DND-41 (cell line): ENCODE measurements around the gene RNF5.

Source experiments
- CTCF ChIP-seq: IDR thresholded peaks from 2 replicates; pipeline ENCODE4 v1.5.1; 2012; ENCODE audit warnings: borderline replicate concordance, low read length, moderate library complexity, mild to moderate bottlenecking; ENCODE audit not compliant: poor library complexity, severe bottlenecking; ENCODE audit errors: extremely low read depth
- EZH2 ChIP-seq: IDR thresholded peaks from 3 replicates; pipeline ENCODE4 v1.6.1; 2012; ENCODE audit warnings: borderline replicate concordance, low read depth, mild to moderate bottlenecking, moderate library complexity, low read length, inconsistent platforms; ENCODE audit not compliant: severe bottlenecking

DNA sequence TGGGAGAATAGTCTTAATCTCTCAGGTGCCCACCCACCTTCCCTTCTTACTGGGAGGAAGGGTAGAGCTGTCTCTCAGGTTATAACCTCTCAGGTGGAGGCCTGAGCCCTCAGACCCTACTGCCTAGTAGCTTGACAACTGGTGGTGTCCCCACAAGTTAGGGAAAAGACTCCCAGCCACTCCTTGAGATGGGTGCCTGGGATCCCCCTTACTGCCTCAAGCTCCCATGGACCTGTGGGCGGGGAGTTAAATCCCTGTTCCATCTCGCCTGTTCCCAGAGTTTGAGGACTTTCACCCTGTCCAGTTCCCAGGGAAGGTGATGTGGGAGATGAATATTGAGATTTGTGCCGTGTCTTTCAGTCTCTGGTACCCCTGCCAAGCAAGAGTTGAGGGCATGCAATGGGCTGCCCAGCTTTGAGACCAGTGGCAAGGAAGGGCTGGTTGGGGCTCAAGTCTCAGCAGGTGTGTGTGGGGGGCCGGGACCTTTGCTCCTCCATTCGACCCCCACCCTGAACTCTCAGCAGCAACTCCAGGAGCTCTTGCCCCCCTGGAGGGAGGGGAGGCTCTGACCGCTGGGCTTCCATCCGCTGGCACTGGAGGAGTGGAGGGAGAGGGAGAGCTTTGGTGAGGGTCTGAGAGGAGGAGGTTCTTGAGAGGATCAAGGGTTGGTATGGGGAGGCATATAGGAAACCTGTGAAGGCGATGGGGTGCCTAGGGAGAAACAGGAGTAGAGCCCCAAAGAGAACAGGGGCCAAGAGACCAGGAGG is 12.9 kb downstream of the RNF5 start:
- no peak for TF ChIP-seq CTCF
- no peak for TF ChIP-seq EZH2
